Effector memory CD4-positive, alpha-beta T cell (primary cell): ENCODE data around the gene POPDC3.
"Not testable (repeated sequence)": the region's sequence is repeated elsewhere in the genome, so short reads cannot be mapped to it uniquely, and the experiment has no call there.

Experiments used
- DNase-seq, 3 donors: peaks; one replicate each; pipeline ENCODE4 v3.0.0-alpha.2; 2020
- H3K27ac ChIP-seq: 2 replicates; pipeline ENCODE4 v1.7.0; 2013; ENCODE audit warnings: mild to moderate bottlenecking, low read length, moderate library complexity; ENCODE audit not compliant: insufficient read depth, poor library complexity, severe bottlenecking
- H3K27me3 ChIP-seq: replicated peaks from 2 replicates; pipeline ENCODE4 v1.7.0; 2013; ENCODE audit warnings: mild to moderate bottlenecking, low read length; ENCODE audit not compliant: insufficient read depth, control insufficient read depth, poor library complexity, severe bottlenecking
- H3K36me3 ChIP-seq: 2 replicates; pipeline ENCODE4 v1.7.0; 2013; ENCODE audit warnings: mild to moderate bottlenecking, low read length, moderate library complexity; ENCODE audit not compliant: control insufficient read depth, insufficient read depth
- H3K4me1 ChIP-seq: 2 replicates; pipeline ENCODE4 v1.7.0; 2013; ENCODE audit warnings: low read length, mild to moderate bottlenecking; ENCODE audit not compliant: control insufficient read depth, insufficient read depth, poor library complexity, severe bottlenecking
- H3K4me3 ChIP-seq: 2 replicates; pipeline ENCODE4 v1.7.0; 2013; ENCODE audit warnings: low read length, low read depth, mild to moderate bottlenecking; ENCODE audit not compliant: insufficient read depth, poor library complexity, severe bottlenecking
- H3K9me3 ChIP-seq: 2 replicates; pipeline ENCODE4 v1.7.0; 2013; ENCODE audit warnings: mild to moderate bottlenecking, low read length, moderate library complexity; ENCODE audit not compliant: control insufficient read depth

The POPDC3 gene

DNA sequence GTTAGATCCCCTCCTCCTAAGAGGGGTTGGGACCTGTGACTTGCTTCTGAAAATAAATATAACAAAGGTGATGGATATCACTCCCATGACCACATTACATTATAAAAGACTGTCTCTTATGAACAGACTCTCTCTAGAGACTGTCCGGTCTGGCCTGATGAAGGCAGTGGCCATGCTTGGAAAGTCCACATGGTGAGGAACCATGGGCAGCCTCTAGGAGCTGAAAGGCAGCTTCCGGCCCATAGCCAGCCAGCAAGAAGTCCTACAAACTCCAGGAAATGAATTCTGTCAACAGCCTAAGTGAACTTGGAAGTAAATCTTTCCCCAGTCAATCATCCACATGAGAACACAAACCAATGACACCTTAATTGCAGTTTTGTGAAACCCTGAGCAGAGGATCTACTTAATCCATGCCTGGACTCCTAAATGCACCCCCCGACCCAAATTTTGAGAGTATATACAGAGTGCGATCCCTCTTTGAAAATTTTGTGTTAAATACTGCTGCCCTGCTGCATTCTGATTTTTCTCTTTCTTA, 2.2 kb upstream of the POPDC3 start:
- Histone ChIP-seq H3K4me3 (no peak overlapping the region), H3K36me3 (no peaks in the 10 kb centered on the region), H3K4me1 (no peaks in the 10 kb centered on the region), H3K27me3 (peaks cover 4% of the 10 kb centered on the region), H3K9me3 (no peaks in the 10 kb centered on the region), H3K27ac (no peak overlapping the region)
- no peak for DNase-seq

DNA sequence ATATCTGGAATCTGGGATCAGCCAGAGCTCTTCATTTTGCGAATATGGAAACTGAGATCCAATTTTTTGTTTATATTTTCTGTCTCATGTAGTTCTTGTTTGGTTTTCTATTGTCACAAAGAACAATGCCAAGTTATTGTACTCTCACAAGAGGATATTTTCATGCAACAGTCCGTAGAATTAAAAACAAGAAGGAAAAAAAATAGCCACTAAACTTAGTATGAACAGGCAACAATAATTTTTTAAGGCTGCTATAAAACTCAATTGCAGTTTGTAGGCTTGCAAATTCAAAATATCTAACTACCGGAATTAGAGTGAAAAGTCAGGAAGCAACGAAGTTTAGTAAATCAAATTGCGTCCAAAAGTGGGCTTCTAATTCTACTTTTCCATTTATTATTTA, 1.2 kb downstream of the POPDC3 start:
- DNase-seq, result no peak
- H3K9me3 ChIP-seq, result no peaks in the 10 kb centered on the region
- no peaks in the 10 kb centered on the region for H3K4me1 ChIP-seq
- H3K27ac ChIP-seq, result no peak overlapping the region
- H3K36me3 ChIP-seq, result no peaks in the 10 kb centered on the region
- peaks cover 4% of the 10 kb centered on the region for H3K27me3 ChIP-seq
- no peak overlapping the region for H3K4me3 ChIP-seq

DNA sequence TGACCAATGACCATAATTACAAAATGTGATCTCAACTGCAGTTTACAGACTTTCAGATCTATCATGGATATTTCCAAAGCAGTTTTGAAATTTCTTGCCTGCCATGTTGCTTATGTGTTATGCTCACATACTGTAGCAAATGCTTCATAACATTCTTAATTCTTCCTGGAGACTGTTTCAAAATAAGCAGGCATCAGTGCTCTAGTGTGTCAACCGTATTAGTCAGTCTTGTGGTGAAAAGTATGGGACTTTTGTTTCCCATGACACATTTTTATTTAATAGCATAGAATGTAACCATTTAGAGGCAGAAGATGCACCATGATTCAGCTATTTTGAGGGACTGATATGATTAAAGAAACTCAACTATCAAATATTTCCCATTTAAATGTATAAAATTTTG, 1.7 kb downstream of the POPDC3 start:
- Histone ChIP-seq H3K4me3 (no peak overlapping the region), H3K9me3 (no peaks in the 10 kb centered on the region), H3K4me1 (no peaks in the 10 kb centered on the region), H3K36me3 (no peaks in the 10 kb centered on the region), H3K27me3 (peaks cover 4% of the 10 kb centered on the region), H3K27ac (no peak overlapping the region)
- DNase-seq, result no peak

DNA sequence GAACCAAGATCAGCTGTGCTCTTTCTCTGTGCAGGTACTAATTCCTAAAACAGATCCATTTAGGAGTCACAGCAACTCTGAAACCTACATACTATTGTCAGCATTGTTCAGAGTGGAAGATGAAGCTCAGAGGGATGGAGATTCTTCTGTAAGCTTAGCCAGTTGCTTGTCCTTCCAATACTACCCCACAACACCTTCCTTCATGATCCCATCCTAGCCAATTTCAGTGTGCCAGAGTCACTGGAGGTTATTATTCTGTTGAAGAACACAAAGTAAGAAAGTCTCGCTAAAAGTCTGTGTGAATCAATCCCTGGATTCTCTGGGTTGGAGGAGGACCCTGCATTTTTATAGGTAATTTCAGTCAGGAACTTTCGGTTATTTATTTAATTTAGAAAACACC, 2.3 kb downstream of the POPDC3 start:
- Histone ChIP-seq H3K27me3 (peaks cover 4% of the 10 kb centered on the region), H3K27ac (no peak overlapping the region)
- DNase-seq, result no peak

DNA sequence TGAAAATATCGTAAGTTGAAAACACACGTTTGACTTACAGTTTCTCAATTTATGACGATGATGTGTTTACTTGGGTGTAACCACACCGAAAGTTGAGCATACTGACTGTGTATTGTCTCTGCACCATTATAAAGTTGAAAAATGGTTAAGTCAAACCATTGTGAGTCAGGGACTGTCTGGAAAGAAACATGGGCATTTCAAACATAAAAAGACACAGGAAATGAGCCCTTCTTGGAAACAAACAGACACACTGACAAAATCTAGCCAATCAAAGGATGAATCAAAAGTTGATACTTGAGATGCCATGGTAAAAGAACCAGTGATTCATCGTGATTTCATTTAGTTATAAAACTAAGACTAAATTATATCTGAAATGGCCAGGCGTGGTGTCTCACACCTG, 5.3 kb downstream of the POPDC3 start:
- no peak overlapping the region for H3K4me3 ChIP-seq
- H3K4me1 ChIP-seq, result no peaks in the 10 kb centered on the region
- no peak for DNase-seq
- no peaks in the 10 kb centered on the region for H3K27me3 ChIP-seq
- no peaks in the 10 kb centered on the region for H3K36me3 ChIP-seq
- no peaks in the 10 kb centered on the region for H3K9me3 ChIP-seq
- no peak overlapping the region for H3K27ac ChIP-seq

More for the DNA sequence above, 2.3 kb downstream of the POPDC3 start:
- no peaks in the 10 kb centered on the region for H3K4me1 ChIP-seq
- H3K36me3 ChIP-seq, result no peaks in the 10 kb centered on the region
- H3K4me3 ChIP-seq, result no peak overlapping the region
- no peaks in the 10 kb centered on the region for H3K9me3 ChIP-seq

DNA sequence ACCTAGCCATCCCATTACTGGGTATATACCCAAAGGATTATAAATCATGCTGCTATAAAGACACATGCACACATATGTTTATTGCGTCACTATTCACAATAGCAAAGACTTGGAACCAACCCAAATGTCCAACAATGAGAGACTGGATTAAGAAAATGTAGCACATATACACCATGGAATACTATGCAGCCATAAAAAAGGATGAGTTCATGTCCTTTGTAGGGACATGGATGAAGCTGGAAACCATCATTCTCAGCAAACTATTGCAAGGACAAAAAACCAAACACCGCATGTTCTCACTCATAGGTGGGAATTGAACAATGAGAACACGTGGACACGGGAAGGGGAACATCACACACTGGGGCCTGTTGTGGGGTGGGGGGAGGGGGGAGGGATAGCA, 7.3 kb downstream of the POPDC3 start:
- H3K4me1 ChIP-seq, DNase-seq, H3K4me3 ChIP-seq, H3K27ac ChIP-seq, H3K36me3 ChIP-seq, H3K9me3 ChIP-seq, H3K27me3 ChIP-seq: not testable (repeated sequence)

DNA sequence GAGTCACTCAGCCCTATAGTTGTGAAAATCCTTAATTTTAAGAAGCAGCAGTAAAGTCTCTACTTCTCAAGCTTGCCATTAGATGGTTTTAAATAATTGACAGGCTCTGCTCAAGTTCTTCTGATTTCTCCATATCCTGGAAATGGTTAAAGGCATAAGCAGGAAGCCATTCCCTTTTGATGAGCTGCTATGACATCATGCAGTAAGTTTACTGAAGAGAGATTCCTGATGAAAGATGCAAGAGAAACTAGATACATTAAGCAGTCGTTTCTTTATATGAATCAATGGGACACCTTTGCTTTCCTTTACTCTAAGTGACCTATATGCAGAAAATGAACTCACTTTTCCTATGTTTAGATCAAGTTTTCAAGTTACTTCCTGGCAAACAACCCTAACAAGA, 9.8 kb downstream of the POPDC3 start:
- no peak for DNase-seq
- H3K27ac ChIP-seq, result no peak overlapping the region
- no peaks in the 10 kb centered on the region for H3K4me1 ChIP-seq
- H3K36me3 ChIP-seq, result no peaks in the 10 kb centered on the region
- H3K4me3 ChIP-seq, result no peak overlapping the region
- H3K27me3 ChIP-seq, result no peaks in the 10 kb centered on the region
- no peaks in the 10 kb centered on the region for H3K9me3 ChIP-seq

DNA sequence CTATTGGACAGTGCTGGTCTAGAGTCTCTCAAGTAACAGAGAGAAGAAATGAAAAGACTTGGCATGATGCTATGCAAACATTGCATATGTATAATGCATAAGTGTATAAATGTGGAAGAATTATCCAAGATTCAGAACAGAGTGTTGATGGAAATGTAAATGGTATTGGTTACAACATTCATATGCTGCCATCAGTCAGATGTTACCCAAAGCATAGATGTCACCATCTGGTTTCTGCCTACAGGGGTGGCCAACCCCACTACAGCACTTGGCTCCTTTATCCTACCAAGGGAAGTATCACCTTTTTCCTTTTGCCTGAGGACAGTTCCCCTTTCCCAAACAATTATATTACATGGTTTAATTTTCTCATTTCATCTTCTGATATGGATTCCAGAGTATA, 11.9 kb downstream of the POPDC3 start:
- Histone ChIP-seq H3K4me3 (no peak overlapping the region), H3K9me3 (no peaks in the 10 kb centered on the region), H3K36me3 (no peaks in the 10 kb centered on the region), H3K27me3 (no peaks in the 10 kb centered on the region), H3K27ac (no peak overlapping the region), H3K4me1 (no peaks in the 10 kb centered on the region)
- DNase-seq, result no peak

DNA sequence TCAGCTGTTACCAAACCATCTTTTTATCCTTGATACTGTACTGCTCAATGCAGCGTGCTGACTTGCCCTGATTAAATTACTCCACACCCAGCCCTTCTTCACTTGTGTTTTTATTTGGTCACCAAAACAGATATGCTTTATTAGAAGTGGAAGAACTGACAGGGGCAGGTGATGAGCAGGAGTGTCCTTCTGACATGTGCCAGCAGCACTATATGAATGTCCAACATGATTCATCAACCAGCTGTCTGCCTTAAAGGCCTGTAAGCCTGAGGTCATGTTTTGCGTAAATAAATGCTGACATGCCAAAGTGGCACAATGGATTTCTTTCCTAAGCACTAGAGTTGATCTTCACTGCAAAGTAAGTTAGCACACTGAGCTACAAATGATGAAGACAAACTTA, 15.4 kb downstream of the POPDC3 start:
- H3K9me3 ChIP-seq, result no peaks in the 10 kb centered on the region
- no peaks in the 10 kb centered on the region for H3K4me1 ChIP-seq
- H3K36me3 ChIP-seq, result no peaks in the 10 kb centered on the region
- no peak overlapping the region for H3K27ac ChIP-seq
- H3K27me3 ChIP-seq, result no peaks in the 10 kb centered on the region
- no peak overlapping the region for H3K4me3 ChIP-seq
- no peak for DNase-seq

DNA sequence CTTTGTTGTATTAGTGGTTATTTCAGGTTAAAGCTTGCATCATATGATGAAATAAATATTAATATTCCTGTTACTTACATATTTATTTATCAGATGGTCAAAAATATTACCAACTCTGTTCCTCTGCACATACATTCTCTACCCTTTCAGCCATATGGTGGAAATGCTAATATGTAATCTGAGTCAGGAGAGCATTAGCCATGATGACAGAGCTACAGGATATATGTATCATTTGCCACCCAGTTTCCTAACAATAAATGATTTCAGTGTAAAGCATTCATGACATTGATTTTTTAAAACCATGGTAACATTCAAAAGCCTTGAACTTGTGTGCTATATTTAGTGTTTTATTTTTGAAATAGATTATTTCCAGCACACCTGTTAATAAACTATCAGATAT, 16.6 kb downstream of the POPDC3 start:
- H3K4me1 ChIP-seq, result no peaks in the 10 kb centered on the region
- no peak for DNase-seq
- no peaks in the 10 kb centered on the region for H3K9me3 ChIP-seq
- no peak overlapping the region for H3K4me3 ChIP-seq
- no peak overlapping the region for H3K27ac ChIP-seq
- no peaks in the 10 kb centered on the region for H3K27me3 ChIP-seq
- no peaks in the 10 kb centered on the region for H3K36me3 ChIP-seq

DNA sequence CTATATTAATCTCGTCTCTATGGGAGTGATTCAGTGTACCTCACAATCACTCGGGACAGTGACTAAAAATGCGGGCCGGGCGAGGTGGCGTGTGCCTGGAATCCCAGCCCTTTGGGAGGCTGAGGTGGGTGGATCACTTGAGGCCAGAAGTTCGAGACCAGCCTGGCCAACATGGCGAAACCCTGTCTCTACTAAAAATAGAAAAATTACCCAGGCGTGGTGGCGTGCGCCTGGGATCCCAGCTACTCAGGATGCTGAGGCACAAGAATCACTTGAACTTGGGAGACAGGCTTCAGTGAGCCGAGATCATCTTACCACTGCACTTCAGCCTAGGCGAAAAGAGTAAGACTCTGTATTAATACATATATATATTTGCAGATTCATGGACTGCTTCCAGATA, 17.4 kb downstream of the POPDC3 start:
- H3K4me1 ChIP-seq, result no peaks in the 10 kb centered on the region
- no peaks in the 10 kb centered on the region for H3K27me3 ChIP-seq
- no peak for DNase-seq
- H3K9me3 ChIP-seq, result no peaks in the 10 kb centered on the region
- no peak overlapping the region for H3K27ac ChIP-seq
- H3K36me3 ChIP-seq, result no peaks in the 10 kb centered on the region
- no peak overlapping the region for H3K4me3 ChIP-seq
